Esophagus muscularis mucosa (tissue), 4 donors: ENCODE data around the gene OGFR. TPM values are rescaled to one million over a fixed set of nuclear protein-coding genes. Genes with fewer than 3 reads are reported as not detected.
A peak's percentile ranks its signal among the peaks of the same experiment; 100 is the strongest.

Source experiments
- DNase-seq: peaks from one replicate; pipeline ENCODE4 v3.0.0-alpha.2; 2017; ENCODE audit errors: extremely low spot score
- H3K27ac ChIP-seq, 4 donors: fragments of 200-600 bp; sonication (generic); replicated peaks in 1 of 4; 1 replicate in 3 of 4; 2 replicates in 1 of 4; pipeline ENCODE4 v1.5.1; 2016 to 2019; ENCODE audit warnings: mild to moderate bottlenecking in 1 of 4
- H3K27me3 ChIP-seq, 4 donors: fragments of 200-600 bp; sonication (generic); one replicate each; pipeline versions ENCODE4 v1.5.1 to v1.6.0; 2016 to 2019
- H3K36me3 ChIP-seq, 4 donors: fragments of 200-600 bp; sonication (generic); one replicate each; pipeline ENCODE4 v1.5.1; 2016 to 2019
- H3K4me1 ChIP-seq, 4 donors: fragments of 200-600 bp; sonication (generic); one replicate each; pipeline ENCODE4 v1.5.1; 2016 to 2019
- H3K4me3 ChIP-seq, 4 donors: fragments of 200-600 bp; sonication (generic); 1 replicate in 2 of 4; 2 replicates in 2 of 4; pipeline ENCODE4 v1.5.1; 2016 to 2019; ENCODE audit warnings: mild to moderate bottlenecking in 4 of 4, moderate library complexity in 1 of 4
- H3K9me3 ChIP-seq, 4 donors: fragments of 200-600 bp; sonication (generic); 1 replicate in 3 of 4; 2 replicates in 1 of 4; pipeline ENCODE4 v1.5.1; 2016 to 2019
- EP300 ChIP-seq: sonication (generic); formaldehyde crosslinking; IDR thresholded peaks from one replicate; pipeline ENCODE4 v1.6.1; 2017; ENCODE audit warnings: antibody characterized with exemption
- POLR2A ChIP-seq: fragments of 450-650 bp; IDR thresholded peaks from one replicate; pipeline ENCODE4 v1.6.1; 2017; ENCODE audit warnings: antibody characterized with exemption, moderate library complexity, mild to moderate bottlenecking, low read depth
- POLR2AphosphoS5 ChIP-seq, 2 donors: sonication (generic); formaldehyde crosslinking; IDR thresholded peaks; one replicate each; pipeline ENCODE4 v1.6.1; 2017; ENCODE audit warnings: antibody characterized with exemption in 2 of 2
- WGBS: methylation state at CpG from one replicate; pipeline ENCODE4 v1.1.5; 2018; 5-methylcytosine and 5-hydroxymethylcytosine counted together
- intact Hi-C: fragments of 100-400 bp; cut with DNase I; formaldehyde crosslinking; loops from one replicate; pipeline ENCODE4 v1.15.1; 2023
- total RNA-seq, 4 donors: library from RNA; depleted of rRNA; stranded (reverse); fragments of >200 nt; gene quantifications; one replicate each; pipeline versions ENCODE4 v1.1.0 to v1.2.1, GENCODE V29; 2016
- TF ChIP-seq, protein P1 (sequence below), 3 experiments: fragments of 200-600 bp in 2 of 3; fragments of 450-650 bp in 1 of 3; sonication (generic) in 2 of 3; IDR thresholded peaks; one replicate each; pipeline ENCODE4 v1.5.1; 2017 to 2019; ENCODE audit warnings: antibody characterized with exemption in 3 of 3, mild to moderate bottlenecking in 2 of 3, moderate library complexity in 1 of 3

Gene OGFR
- total RNA-seq, 4 donors from 2014 or later: 46.1 to 84.5 (median 62.7) TPM

DNA sequence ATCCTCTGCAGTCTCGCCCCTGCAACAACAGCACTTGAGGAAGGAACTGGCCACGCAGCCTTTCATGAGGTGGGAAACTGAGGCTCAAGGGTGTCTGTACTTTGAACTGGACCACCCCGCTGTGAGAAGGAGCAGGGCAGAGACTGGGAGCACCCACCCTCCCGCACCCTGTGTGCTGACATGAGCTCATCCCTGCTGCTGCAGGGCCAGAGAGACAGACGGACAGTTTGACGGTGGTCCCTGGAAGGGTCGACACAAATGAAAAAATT, 25.3 kb upstream of the OGFR start:
- H3K36me3 ChIP-seq: no peaks in the 10 kb centered on the region
- H3K9me3 ChIP-seq: no peaks in the 10 kb centered on the region
- H3K4me1 ChIP-seq: peaks cover 4 to 9% (median 5%) of the 10 kb centered on the region in 4 donors
- no peak for TF ChIP-seq POLR2A
- TF ChIP-seq, protein P1, sequence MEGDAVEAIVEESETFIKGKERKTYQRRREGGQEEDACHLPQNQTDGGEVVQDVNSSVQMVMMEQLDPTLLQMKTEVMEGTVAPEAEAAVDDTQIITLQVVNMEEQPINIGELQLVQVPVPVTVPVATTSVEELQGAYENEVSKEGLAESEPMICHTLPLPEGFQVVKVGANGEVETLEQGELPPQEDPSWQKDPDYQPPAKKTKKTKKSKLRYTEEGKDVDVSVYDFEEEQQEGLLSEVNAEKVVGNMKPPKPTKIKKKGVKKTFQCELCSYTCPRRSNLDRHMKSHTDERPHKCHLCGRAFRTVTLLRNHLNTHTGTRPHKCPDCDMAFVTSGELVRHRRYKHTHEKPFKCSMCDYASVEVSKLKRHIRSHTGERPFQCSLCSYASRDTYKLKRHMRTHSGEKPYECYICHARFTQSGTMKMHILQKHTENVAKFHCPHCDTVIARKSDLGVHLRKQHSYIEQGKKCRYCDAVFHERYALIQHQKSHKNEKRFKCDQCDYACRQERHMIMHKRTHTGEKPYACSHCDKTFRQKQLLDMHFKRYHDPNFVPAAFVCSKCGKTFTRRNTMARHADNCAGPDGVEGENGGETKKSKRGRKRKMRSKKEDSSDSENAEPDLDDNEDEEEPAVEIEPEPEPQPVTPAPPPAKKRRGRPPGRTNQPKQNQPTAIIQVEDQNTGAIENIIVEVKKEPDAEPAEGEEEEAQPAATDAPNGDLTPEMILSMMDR (IDR thresholded peaks at IDR 0.05): no peak
- TF ChIP-seq EP300: no peak
- H3K4me3 ChIP-seq: no peak overlapping the region
- H3K27ac ChIP-seq: no peak overlapping the region
- WGBS: 91% methylated on average over 7 of the region's 7 CpGs
- DNase-seq: no peak
- intact Hi-C loops: no loop called here
- H3K27me3 ChIP-seq: peaks cover 0 to 60% (median 0%) of the 10 kb centered on the region in 4 donors

DNA sequence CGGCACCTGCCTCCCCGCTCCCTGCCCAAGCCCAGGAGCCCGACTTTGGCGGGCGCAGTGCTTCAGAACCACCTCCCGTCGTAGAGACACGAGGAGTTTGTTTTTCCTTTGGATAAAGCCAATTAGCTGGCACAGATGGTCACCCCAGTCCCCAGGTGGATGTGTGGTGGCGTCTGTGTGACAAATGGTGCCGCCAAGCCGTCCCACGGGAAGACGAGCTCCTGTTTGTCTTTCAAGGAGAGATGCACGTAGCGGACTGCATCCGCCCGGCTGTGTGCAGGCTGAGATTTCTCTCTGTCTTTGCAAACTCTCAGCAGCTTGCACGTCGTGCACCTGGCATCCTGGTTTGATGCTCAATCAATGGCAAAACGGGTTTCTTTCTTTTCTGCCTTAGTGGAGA, 24.4 kb upstream of the OGFR start:
- TF ChIP-seq, protein P1 (IDR thresholded peaks at IDR 0.05): no peak
- TF ChIP-seq EP300 (no peak), POLR2AphosphoS5 (IDR thresholded peaks at IDR 0.05) (no peak), POLR2A (no peak)
- Histone ChIP-seq H3K27me3 (peaks cover 0 to 55% (median 0%) of the 10 kb centered on the region in 4 donors), H3K4me3 (no peak overlapping the region), H3K27ac (no peak overlapping the region), H3K4me1 (peaks cover 4 to 9% (median 5%) of the 10 kb centered on the region in 4 donors), H3K9me3 (no peaks in the 10 kb centered on the region), H3K36me3 (no peaks in the 10 kb centered on the region)
- intact Hi-C loops: no loop called here
- no peak for DNase-seq
- WGBS: 59% methylated on average over 18 of the region's 20 CpGs

DNA sequence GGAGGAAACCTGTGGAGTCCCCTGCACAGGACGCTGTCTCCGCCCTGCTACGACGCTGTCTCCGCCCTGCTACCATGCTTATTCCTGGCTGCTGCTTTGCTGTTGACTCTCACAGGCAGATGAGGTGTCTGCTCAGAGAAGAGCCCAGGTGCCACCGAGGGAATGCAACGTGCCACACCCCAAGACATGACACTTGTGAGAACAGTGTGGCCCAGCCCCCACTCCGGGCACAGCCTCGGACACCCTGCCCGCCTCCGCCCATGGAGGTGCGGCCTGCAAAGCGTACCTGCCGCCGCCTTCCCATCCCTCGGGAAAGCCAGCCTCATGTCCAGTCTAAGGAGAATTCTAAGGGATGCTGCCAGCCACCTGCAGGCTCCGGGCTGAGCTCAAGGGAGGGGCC, 23.9 kb upstream of the OGFR start:
- no peak for TF ChIP-seq POLR2AphosphoS5 (IDR thresholded peaks at IDR 0.05)
- TF ChIP-seq POLR2A: no peak
- TF ChIP-seq, protein P1 (IDR thresholded peaks at IDR 0.05): no peak
- TF ChIP-seq EP300: no peak
- H3K4me3 ChIP-seq: no peak overlapping the region
- WGBS: 92% methylated on average over 12 of the region's 17 CpGs
- no peak for DNase-seq
- no peaks in the 10 kb centered on the region for H3K36me3 ChIP-seq
- H3K27ac ChIP-seq: no peak overlapping the region
- intact Hi-C loops: no loop called here
- no peaks in the 10 kb centered on the region for H3K9me3 ChIP-seq
- H3K4me1 ChIP-seq: peaks cover 4 to 9% (median 5%) of the 10 kb centered on the region in 4 donors
- peaks cover 0 to 55% (median 0%) of the 10 kb centered on the region in 4 donors for H3K27me3 ChIP-seq

DNA sequence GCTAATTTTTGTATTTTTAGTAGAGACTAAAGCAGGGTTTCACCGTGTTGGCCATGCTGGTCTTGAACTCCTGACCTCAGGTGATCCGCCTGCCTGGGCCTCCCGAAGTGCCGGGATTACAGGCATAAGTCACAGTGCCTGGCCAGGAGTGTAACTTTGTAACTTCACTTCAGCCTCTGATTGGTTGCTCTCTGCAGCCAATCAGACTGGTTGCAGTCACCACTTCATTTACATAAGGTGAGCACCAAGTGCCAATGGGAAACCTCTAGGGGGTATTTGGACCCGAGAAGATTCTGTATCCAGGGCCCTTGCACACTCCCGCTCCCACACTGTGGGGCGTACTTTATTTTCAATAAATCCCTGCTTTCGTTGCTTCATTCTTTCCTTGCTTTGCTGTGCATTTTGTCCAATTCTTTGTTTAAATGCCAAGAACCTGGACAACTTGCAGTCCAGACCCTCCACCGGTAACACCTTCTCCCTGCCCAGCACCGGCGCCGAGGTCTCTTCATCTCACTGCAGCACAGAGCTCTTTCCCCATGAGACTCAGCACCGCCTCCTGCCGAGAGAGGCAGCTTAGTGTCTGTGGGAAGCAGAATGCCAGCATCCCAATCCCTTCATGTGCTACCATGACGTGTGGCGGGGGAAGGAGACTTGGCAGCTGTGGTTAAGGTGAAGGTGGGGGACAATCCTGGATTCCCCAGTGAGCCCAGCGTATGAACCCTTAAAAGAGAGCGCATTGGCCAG, 22.3 kb upstream of the OGFR start:
- TF ChIP-seq, protein P1 (IDR thresholded peaks at IDR 0.05): peak in 1 of 3 experiments; percentile 3
- no peak for TF ChIP-seq EP300
- Histone ChIP-seq H3K9me3 (no peaks in the 10 kb centered on the region), H3K4me3 (no peak overlapping the region), H3K4me1 (peaks cover 4 to 9% (median 4%) of the 10 kb centered on the region in 4 donors), H3K36me3 (no peaks in the 10 kb centered on the region), H3K27me3 (peaks cover 0 to 52% (median 0%) of the 10 kb centered on the region in 4 donors), H3K27ac (no peak overlapping the region)
- intact Hi-C loops: no loop called here
- 80% methylated on average over 18 of the region's 18 CpGs for WGBS
- no peak for DNase-seq

DNA sequence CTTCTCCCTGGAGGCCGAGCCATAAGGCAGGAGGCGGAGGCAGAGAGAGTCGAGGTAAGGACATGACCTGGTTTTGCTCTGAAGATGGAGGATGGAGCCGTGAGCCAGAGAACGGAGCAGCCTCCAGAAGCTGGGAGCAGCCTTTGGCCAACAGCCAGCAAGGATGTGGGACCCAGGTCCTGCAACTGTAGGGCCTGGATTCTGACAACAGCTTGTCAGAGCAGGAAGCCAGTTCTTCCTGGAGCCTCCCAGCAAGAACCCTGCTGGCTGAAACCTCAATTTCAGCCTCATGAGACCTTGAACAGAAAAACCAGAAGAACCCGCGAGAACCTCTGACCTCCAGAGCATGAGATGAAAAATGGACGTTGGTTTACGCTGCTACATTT, 21.7 kb upstream of the OGFR start:
- WGBS: 44% methylated on average over 7 of the region's 9 CpGs
- TF ChIP-seq POLR2A (no peak), EP300 (no peak), POLR2AphosphoS5 (IDR thresholded peaks at IDR 0.05) (no peak)
- TF ChIP-seq, protein P1 (IDR thresholded peaks at IDR 0.05): peak in 1 of 3 experiments; percentile 0
- no peak for DNase-seq
- intact Hi-C loops: no loop called here
- Histone ChIP-seq H3K27me3 (peaks cover 0 to 48% (median 0%) of the 10 kb centered on the region in 4 donors), H3K4me1 (peaks cover 4 to 9% (median 4%) of the 10 kb centered on the region in 4 donors), H3K36me3 (no peaks in the 10 kb centered on the region), H3K4me3 (no peak overlapping the region), H3K27ac (no peak overlapping the region), H3K9me3 (no peaks in the 10 kb centered on the region)
